Measurements from ENCODE around the gene MT1HL1.
"Not testable (repeated sequence)": the region's sequence is repeated elsewhere in the genome, so short reads cannot be mapped to it uniquely, and the experiment has no call there.

MT1HL1 gene

DNA sequence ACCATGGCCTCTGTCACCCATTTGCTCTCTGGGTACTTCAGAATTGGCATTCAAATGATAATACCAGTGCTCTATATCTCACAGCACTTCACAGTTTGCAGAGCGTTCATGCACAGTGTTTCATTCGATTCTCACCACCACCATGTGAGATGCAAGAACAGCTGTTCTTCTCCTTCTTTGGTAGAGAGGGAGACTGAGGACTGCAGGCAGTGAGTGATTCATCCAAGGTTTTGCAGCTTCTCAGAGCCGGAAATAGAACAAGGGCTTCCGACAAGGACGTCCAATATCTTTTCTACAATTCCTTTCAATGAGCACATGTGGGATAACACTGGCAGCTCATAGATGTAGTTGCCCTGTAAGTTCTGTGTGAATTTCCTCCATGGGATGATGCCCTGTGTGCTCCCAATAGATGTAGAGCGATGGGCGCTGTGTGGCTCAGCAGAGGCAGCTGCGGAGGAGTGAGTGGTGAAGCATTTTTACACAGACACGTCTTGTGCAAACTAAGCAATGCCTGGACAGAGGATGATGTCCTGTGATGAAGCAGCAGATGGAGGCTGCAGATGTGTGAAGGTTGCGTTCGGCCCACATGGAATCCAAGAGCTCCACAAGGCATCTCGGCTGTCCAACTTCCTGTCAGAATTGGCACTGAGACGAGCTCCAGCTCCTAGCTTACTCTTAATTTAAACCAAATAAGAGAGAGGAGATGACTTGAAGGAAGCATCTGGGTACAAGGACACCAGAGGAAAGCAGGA, 24.9 kb downstream of the MT1HL1 start:
- no peak for DNase-seq (ENCODE audit: extremely low read depth in 1 of 2, low read depth in 1 of 2)

DNA sequence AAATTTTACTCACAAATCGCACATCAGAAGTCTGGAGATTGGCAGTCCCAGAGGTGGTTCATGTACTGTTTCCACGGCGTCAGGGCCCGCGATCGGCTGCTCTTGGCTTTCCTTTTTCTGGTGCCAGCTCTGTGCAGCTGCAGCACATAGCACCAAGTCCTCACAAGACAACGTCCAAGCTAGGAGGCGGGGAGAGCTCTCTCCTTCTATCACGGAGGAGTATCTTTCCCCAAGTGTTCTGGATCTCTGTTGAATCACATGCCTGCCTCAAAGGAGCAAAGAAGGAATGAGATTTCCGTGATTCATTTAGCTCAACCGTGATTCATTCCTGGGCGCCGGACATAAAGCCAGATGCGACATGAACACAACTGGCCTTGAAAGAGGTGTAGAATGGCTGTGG, 25.5 kb downstream of the MT1HL1 start:
- DNase-seq (ENCODE audit: extremely low read depth in 1 of 2, low read depth in 1 of 2): no peak

DNA sequence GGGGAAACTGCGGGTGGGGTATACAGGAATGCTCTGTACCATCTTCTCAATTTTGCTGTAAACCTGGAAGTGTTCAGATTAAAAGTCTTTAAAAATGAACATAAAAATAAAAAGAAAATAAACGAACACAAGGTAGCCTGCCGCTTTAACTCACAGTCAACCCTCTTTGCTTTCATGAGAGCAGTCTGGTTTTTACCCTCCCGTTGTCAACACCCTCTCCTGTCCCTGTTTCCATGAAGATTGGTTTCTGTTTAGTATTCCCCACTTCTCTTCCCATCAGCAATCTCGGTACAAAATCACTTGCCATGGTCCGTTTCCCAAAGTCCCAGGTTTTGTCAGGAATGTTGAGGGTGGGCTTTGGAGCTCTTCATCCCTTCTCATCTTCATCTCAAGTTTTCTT, 28.8 kb downstream of the MT1HL1 start:
- no peak for DNase-seq (ENCODE audit: extremely low read depth in 1 of 2, low read depth in 1 of 2)

DNA sequence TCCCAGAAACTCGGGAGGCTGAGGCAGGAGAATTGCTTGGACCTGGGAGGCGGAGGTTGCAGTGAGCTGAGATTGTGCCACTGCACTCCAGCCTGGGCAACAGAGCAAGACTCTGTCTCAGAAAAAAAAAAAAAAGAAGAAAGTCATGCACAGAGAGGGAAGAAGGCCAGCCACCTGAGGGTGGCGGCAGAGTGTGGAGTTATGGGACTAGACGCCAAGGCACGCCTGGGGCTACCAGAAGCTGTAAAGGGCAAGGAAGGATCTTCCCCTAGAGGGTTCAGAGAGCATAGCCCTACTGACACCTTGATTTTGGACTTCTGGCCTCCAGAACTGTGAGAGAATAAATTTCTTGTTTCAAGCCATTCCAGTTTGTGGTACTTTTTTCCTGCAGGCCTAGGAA, 30.2 kb downstream of the MT1HL1 start:
- not testable (repeated sequence) for DNase-seq (ENCODE audit: extremely low read depth in 1 of 2, low read depth in 1 of 2)

DNA sequence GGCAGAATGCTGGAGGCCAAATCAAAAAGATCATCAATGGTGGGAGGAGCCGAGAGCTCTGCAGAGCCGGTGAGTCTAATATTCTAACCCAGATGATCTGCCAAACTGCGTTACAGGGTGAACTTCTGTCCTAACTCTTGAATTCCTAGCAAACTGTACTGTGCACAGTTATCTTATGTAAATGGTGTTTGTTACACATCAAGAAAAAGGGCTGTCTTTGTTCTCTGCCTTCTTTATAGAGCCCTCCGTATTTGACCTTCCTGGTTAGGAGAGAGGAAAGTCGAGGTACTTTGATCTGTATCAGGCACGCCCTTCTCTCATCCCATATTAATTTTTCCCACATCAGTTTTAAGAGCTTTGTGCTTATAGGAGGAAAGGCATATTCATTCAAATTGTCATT, 37.6 kb downstream of the MT1HL1 start:
- DNase-seq (ENCODE audit: extremely low read depth in 1 of 2, low read depth in 1 of 2): no peak

DNA sequence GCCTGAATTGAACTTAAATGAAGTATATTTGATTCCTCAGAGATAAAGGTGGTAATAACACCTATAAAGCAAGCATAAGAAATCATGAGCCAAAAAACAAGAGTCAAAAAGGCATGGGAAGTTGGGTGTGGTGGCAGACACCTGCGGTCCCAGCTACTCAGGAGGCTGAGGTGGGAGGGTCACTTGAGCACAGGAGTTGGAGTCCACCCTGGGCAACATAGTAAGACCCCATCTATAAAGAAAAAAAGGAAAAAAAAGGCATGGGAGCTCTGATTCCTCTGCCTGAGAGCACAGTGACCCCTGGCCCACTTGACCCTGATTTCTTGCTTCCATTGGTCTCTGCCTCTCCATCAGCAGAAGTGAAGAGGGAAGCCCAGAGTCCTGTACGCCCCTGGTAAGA, 40.3 kb downstream of the MT1HL1 start:
- no peak for DNase-seq (ENCODE audit: extremely low read depth in 1 of 2, low read depth in 1 of 2)

DNA sequence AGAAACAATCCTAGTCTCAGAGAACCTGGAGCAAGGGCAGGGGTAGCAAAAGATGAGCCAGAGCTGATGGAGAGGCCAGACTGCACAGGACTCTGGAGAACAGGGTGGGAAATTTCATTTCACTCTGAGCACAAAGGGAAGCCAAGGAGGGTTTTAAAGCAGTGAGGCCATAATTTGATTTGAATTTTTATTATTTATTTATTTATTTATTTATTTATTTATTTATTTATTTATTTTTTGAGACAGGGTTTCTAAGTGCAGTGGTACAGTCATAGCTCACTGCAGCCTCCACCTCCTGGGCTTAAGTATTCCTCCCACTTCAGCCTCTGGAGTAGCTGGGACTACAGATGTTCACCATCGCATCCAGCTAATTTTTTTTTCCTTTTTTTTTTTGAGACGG, 45.1 kb downstream of the MT1HL1 start:
- DNase-seq (ENCODE audit: extremely low read depth in 1 of 2, low read depth in 1 of 2): no peak

DNA sequence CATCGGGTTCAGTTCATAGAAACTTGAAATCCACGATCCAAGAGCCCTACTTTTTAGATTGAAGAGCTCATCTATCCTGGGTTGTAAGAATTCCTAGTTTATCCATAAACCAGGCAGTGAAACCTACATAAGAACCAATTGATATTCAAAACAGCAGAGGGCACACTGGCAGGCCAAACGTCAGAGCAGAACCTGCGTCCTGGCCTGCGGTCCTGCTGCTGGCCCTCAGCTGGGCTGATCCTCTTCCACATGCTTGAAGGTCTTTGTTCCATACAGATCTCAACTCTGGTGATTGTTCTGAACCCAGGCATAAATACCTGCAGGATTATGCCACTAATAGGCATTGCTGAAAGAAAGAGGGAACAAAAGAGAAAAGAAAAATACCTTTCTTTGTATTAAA, 47.0 kb downstream of the MT1HL1 start:
- no peak for DNase-seq (ENCODE audit: extremely low read depth in 1 of 2, low read depth in 1 of 2)

Data from activated CD8-positive, alpha-beta memory T cell treated with anti-CD3 and anti-CD28 coated beads for 1 hour (primary cell).